ENCODE measurements around the gene SLC2A13.

DNA sequence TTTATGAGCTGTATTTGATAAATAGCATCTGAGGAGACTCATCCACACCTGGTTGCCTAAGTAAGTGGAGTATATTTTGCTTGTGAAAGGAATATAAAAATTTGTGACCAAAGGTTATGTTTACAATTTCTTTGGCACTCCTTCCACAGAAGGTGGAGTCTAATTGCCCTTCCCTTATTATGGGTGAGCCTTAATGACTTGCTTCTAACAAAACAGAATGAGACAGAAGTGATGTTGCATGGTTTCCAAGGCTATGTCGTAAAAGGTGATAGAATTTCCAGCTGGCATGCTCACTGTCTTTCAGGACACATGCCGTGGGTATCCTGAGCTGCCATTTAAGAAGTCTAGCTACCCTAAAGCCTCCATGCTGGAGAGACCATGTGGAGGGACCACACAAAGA lies 369.5 kb downstream of the SLC2A13 start:
- TF ChIP-seq, protein P1, sequence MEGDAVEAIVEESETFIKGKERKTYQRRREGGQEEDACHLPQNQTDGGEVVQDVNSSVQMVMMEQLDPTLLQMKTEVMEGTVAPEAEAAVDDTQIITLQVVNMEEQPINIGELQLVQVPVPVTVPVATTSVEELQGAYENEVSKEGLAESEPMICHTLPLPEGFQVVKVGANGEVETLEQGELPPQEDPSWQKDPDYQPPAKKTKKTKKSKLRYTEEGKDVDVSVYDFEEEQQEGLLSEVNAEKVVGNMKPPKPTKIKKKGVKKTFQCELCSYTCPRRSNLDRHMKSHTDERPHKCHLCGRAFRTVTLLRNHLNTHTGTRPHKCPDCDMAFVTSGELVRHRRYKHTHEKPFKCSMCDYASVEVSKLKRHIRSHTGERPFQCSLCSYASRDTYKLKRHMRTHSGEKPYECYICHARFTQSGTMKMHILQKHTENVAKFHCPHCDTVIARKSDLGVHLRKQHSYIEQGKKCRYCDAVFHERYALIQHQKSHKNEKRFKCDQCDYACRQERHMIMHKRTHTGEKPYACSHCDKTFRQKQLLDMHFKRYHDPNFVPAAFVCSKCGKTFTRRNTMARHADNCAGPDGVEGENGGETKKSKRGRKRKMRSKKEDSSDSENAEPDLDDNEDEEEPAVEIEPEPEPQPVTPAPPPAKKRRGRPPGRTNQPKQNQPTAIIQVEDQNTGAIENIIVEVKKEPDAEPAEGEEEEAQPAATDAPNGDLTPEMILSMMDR (IDR thresholded peaks at IDR 0.05 in 8 of 11, conservative IDR thresholded peaks at IDR 0.05 in 3 of 11) = no peak
- no peak for TF ChIP-seq POLR2A (IDR thresholded peaks at IDR 0.05)
- TF ChIP-seq POLR2AphosphoS5 (IDR thresholded peaks at IDR 0.05) = no peak
